Astrocyte of the spinal cord (primary cell): ENCODE results near the gene QKI.

Experiments
- DNase-seq: peaks from one replicate; pipeline ENCODE4 v3.0.0; 2011; ENCODE audit warnings: low read depth, low spot score
- H3K4me3 ChIP-seq: 2 replicates; pipeline ENCODE4 v1.5.1; 2011; ENCODE audit warnings: low read depth, mild to moderate bottlenecking, low read length, moderate library complexity
- in situ Hi-C: cut with HindIII; loops from 2 replicates; pipeline ENCODE4 v1.10.0; 2017; ENCODE audit warnings: low sequenced_read_pairs
- TF ChIP-seq, protein P1 (sequence below): IDR thresholded peaks from 2 replicates; pipeline ENCODE4 v1.5.1; 2012; ENCODE audit warnings: low read depth, mild to moderate bottlenecking, low read length, inconsistent platforms

Gene QKI

DNA sequence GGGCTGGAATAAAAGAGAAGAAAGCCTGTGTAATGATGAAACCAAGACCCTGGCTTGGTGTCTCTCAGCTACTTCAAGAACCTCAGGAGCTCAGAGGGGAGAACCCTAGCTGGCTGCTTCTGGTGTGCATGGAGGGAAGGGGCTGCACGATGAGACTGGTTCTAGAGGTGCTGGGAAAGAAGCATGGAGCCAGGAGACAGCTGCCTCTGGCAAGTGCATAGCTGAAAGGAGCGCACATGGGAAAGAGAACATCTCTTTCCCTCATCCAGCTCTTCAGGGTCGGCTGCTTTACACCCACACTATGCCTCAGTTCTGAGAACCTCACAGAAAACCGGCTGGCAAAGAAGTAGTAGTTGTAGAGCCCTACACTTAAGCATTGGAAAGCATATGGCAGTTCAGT lies 139.5 kb downstream of the QKI start:
- TF ChIP-seq, protein P1, sequence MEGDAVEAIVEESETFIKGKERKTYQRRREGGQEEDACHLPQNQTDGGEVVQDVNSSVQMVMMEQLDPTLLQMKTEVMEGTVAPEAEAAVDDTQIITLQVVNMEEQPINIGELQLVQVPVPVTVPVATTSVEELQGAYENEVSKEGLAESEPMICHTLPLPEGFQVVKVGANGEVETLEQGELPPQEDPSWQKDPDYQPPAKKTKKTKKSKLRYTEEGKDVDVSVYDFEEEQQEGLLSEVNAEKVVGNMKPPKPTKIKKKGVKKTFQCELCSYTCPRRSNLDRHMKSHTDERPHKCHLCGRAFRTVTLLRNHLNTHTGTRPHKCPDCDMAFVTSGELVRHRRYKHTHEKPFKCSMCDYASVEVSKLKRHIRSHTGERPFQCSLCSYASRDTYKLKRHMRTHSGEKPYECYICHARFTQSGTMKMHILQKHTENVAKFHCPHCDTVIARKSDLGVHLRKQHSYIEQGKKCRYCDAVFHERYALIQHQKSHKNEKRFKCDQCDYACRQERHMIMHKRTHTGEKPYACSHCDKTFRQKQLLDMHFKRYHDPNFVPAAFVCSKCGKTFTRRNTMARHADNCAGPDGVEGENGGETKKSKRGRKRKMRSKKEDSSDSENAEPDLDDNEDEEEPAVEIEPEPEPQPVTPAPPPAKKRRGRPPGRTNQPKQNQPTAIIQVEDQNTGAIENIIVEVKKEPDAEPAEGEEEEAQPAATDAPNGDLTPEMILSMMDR, result no peak
- no peak overlapping the region for H3K4me3 ChIP-seq
- in situ Hi-C loops, result no loop called here
- DNase-seq, result no peak

DNA sequence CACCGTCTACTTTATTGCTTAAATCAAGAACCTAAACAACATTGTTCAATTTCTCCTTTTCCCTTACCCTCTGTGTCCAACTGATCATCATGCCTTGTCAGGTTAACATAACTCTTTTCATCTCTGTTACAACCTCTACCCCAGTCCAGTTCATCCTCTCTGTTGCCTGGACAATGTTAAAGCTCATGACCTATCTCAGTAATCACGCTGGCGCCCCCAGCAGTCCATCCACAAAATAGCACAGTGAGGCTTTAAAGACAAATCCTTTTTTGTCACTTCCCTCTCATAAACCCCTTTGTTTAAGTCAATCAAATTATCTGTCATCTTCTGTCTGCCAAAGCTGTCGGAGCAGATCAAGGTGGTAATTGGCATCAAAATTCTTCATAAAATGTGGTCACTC lies 140.1 kb downstream of the QKI start:
- peak; percentile 43 for DNase-seq
- in situ Hi-C loops, result no loop called here
- TF ChIP-seq, protein P1, result peak; percentile 59
- H3K4me3 ChIP-seq, result no peak overlapping the region

DNA sequence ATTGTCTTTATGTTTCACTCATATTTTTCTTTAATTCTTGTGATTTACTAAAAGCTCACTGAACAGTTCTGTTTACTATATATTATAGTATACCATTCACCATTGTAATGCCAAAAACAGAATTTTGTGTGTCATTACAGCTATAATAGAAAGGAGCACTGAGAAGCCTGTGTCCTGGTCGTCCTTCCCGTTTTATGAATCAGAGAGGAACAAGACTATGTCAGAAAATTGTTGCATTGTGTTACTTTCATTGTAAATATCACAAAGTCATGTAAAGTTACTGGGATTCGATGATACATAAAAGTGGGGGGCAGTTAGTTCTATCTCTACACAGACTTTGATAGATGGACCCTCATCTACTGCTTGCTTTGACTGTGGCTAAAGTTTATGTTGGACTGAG lies 145.1 kb downstream of the QKI start:
- TF ChIP-seq, protein P1, result no peak
- no peak overlapping the region for H3K4me3 ChIP-seq
- no peak for DNase-seq
- in situ Hi-C loops, result no loop called here

DNA sequence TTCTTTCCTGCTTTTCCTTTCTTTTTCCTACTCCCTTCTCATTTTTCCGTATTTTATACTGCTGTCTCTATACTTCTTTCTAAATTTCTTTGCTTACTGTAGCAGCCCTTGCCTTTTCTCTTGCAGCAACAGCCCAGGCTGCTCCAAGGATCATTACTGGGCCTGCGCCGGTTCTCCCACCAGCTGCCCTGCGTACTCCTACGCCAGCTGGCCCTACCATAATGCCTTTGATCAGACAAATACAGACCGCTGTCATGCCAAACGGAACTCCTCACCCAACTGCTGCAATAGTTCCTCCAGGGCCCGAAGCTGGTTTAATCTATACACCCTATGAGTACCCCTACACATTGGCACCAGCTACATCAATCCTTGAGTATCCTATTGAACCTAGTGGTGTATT lies 148.8 kb downstream of the QKI start:
- in situ Hi-C loops, result no loop called here
- H3K4me3 ChIP-seq, result no peak overlapping the region
- no peak for DNase-seq
- TF ChIP-seq, protein P1, result no peak

DNA sequence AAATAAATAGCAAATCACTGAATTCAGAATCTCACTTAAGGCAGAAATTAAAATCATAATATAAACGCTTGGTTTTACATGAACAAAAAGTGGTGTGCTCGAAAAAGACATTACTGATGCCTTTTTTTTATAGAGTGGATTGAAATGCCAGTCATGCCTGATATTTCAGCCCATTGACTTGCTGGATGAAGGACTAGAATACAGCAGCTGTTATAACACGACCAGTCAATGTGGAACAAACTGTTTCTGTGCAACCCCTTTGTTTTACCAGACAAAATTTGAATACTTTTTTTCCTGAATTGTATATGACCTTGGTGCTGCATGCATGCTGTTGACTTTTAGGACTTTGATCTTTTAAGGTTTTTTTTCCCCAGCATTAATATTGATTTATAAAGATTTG lies 150.0 kb downstream of the QKI start:
- H3K4me3 ChIP-seq, result no peak overlapping the region
- in situ Hi-C loops, result no loop called here
- TF ChIP-seq, protein P1, result no peak
- no peak for DNase-seq

DNA sequence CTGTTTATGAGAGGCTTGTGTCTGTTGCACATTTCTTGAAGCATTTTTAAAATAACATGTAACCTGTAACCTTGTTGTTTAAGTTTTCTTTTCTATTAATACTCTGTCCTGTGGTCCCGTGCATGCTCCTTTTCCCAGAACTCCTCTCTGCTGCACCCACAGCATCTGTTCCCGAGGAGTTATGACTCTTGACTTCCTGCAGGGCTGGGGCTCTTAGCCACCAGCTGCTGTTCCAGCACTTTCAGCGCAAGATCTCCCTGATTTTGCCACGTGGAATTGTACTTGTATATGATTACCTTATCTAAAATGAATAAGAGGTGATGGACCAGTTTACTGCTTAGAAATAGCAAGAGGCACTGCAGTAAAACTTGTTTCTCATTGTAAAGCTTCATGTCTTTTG lies 150.6 kb downstream of the QKI start:
- TF ChIP-seq, protein P1, result no peak
- peak; percentile 51 for DNase-seq
- H3K4me3 ChIP-seq, result no peak overlapping the region
- in situ Hi-C loops, result no loop called here

DNA sequence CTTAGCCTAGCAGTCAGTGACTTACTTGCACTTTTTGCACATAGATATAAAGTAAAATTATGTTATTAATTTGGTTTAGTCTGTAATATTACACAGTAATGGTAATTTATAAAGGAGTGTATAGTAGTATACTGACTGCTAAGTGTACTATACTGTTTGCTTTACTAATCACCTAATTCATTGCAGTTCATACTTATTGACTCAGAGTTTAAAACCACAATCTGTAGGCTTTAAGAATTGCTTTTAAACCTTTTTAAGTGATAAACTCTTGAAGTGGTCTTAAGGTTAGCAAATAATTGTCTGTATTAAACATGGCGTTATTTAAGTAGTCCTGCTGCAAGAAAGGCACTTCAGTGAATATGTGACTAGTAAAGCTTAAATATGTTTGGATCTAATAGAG lies 151.5 kb downstream of the QKI start:
- in situ Hi-C loops, result no loop called here
- TF ChIP-seq, protein P1, result no peak
- DNase-seq, result no peak
- no peak overlapping the region for H3K4me3 ChIP-seq
